Fibroblast of the aortic adventitia (primary cell): ENCODE measurements around the gene UFD1. TPM values are rescaled to one million over a fixed set of nuclear protein-coding genes. Genes with fewer than 3 reads are reported as not detected.
A peak's percentile ranks its signal among the peaks of the same experiment; 100 is the strongest.

Experiments used
- DNase-seq: peaks from one replicate; pipeline ENCODE4 v3.0.0-alpha.2; 2010; ENCODE audit warnings: low read depth
- H3K4me3 ChIP-seq: 2 replicates; pipeline ENCODE4 v1.5.1; 2011; ENCODE audit warnings: low read depth, mild to moderate bottlenecking, control low read depth, low read length, moderate library complexity
- CTCF ChIP-seq: IDR thresholded peaks from 2 replicates; pipeline ENCODE4 v1.5.1; 2011; ENCODE audit warnings: mild to moderate bottlenecking, low read length, control low read depth, inconsistent platforms; ENCODE audit not compliant: insufficient read depth
- total RNA-seq: library from RNA; depleted of rRNA; stranded (reverse); fragments of >200 nt; gene quantifications from 2 replicates; pipeline ENCODE4 v1.2.3, GENCODE V29; 2012; ENCODE audit warnings: low replicate concordance

UFD1 gene
- total RNA-seq, 1 donor = 70.8 TPM

GRCh38 chr22:19480789-19481188 is 1.8 kb upstream of the UFD1 start:
- no peak for TF ChIP-seq CTCF
- H3K4me3 ChIP-seq = no peak overlapping the region
- no peak for DNase-seq

GRCh38 chr22:19480173-19480568 is 1.2 kb upstream of the UFD1 start:
- no peak for TF ChIP-seq CTCF
- peak overlapping the region; percentile 82 for H3K4me3 ChIP-seq
- DNase-seq = no peak

GRCh38 chr22:19479355-19480172 is 571 bp upstream of the UFD1 start, which contains the start of gene CDC45:
Gene CDC45, plus strand, starts transcription at chr22:19479920. Its CDS starts 49 bp downstream, at chr22:19479969.
- DNase-seq = peak; percentile 99
- TF ChIP-seq CTCF = no peak
- peak within 1 kb of the TSS; percentile 96 for H3K4me3 ChIP-seq

GRCh38 chr22:19478045-19478900 is 720 bp downstream of the UFD1 start:
- H3K4me3 ChIP-seq = peak overlapping the region; percentile 96

GRCh38 chr22:19477321-19478044 is 1.5 kb downstream of the UFD1 start:
- TF ChIP-seq CTCF = peak; percentile 16
- DNase-seq = peak; percentile 45
- H3K4me3 ChIP-seq = peak overlapping the region; percentile 96

More at GRCh38 chr22:19478045-19478900, 720 bp downstream of the UFD1 start:
- DNase-seq = no peak
- TF ChIP-seq CTCF = no peak

GRCh38 chr22:19476023-19476422 is 3.0 kb downstream of the UFD1 start:
- no peak for TF ChIP-seq CTCF
- DNase-seq = no peak
- no peak overlapping the region for H3K4me3 ChIP-seq
